Stimulated activated CD4-positive, alpha-beta T cell treated with anti-CD3 and anti-CD28 coated beads, Interleukin-1b, Interleukin-23, amount 100 ng/mL, for 4 hours (primary cell): ENCODE measurements around the gene CCDC80.
"Not testable (repeated sequence)": the region's sequence is repeated elsewhere in the genome, so short reads cannot be mapped to it uniquely, and the experiment has no call there.

ENCODE experiments used
- DNase-seq, 2 donors: peaks; one replicate each; pipeline ENCODE4 v3.0.0-alpha.2; 2020; ENCODE audit warnings: low read depth in 2 of 2

CCDC80 gene

GRCh38 chr3:112585782-112586181 lies 55.2 kb downstream of the CCDC80 start:
- no peak for DNase-seq

GRCh38 chr3:112583105-112583504 lies 57.8 kb downstream of the CCDC80 start:
- no peak for DNase-seq

GRCh38 chr3:112582244-112582874 lies 58.6 kb downstream of the CCDC80 start:
- no peak for DNase-seq

- no peak for DNase-seq
Measured at GRCh38 chr3:112579697-112580096, 61.2 kb downstream of the CCDC80 start.

- no peak for DNase-seq
Measured at GRCh38 chr3:112579232-112579631, 61.7 kb downstream of the CCDC80 start.

GRCh38 chr3:112572701-112573100 lies 68.2 kb downstream of the CCDC80 start:
- no peak for DNase-seq

GRCh38 chr3:112569265-112569664 lies 71.7 kb downstream of the CCDC80 start:
- no peak for DNase-seq

GRCh38 chr3:112568642-112569041 lies 72.3 kb downstream of the CCDC80 start:
- no peak for DNase-seq

GRCh38 chr3:112564940-112565305 lies 76.0 kb downstream of the CCDC80 start:
- no peak for DNase-seq

- not testable (repeated sequence) for DNase-seq
Measured at GRCh38 chr3:112564247-112564939, 76.5 kb downstream of the CCDC80 start.

- DNase-seq: peak; percentile 96 to 97
Measured at GRCh38 chr3:112561734-112562529, 79.0 kb downstream of the CCDC80 start, which contains the start of the genes ATG3 and SLC35A5. ATG3 (minus strand) TSS chr3:112561962; CDS start chr3:112561528, 434 bp downstream. SLC35A5 (plus strand) TSS chr3:112562045; CDS start chr3:112563404, 1,359 bp downstream.

GRCh38 chr3:112561484-112561733 lies 79.5 kb downstream of the CCDC80 start:
- peak; percentile 62 to 73 for DNase-seq

GRCh38 chr3:112560721-112561483 lies 80.0 kb downstream of the CCDC80 start:
- DNase-seq: peak; percentile 34 to 47

GRCh38 chr3:112560307-112560706 lies 80.6 kb downstream of the CCDC80 start:
- no peak for DNase-seq

- no peak for DNase-seq
Measured at GRCh38 chr3:112557976-112558375, 83.0 kb downstream of the CCDC80 start.

- DNase-seq: no peak
Measured at GRCh38 chr3:112555535-112556170, 85.3 kb downstream of the CCDC80 start.

GRCh38 chr3:112550859-112551258 lies 90.1 kb downstream of the CCDC80 start:
- no peak for DNase-seq
